Natural killer cell (primary cell): ENCODE measurements around the gene WDR86. TPM values are rescaled to one million over a fixed set of nuclear protein-coding genes. Genes with fewer than 3 reads are reported as not detected.
A peak's percentile ranks its signal among the peaks of the same experiment; 100 is the strongest.

ENCODE experiments used
- ATAC-seq, 3 donors: fragments of 150-1000 bp in 2 of 3; fragments of 200-7000 bp in 1 of 3; cut with Tn5 transposase; 1 replicate in 1 of 3; 2 replicates in 2 of 3; pipeline ENCODE4 v1.10.0; 2021; ENCODE audit warnings: mild to moderate bottlenecking in 2 of 3, moderate library complexity in 2 of 3
- DNase-seq, 2 donors: peaks; one replicate each; pipeline versions ENCODE4 v3.0.0 to v3.0.0-alpha.2; 2013 to 2021; ENCODE audit warnings: mixed read lengths in 1 of 2
- H3K27ac ChIP-seq: one replicate; pipeline ENCODE4 v1.5.1; 2013; ENCODE audit warnings: mild to moderate bottlenecking, low read length
- H3K27me3 ChIP-seq: one replicate; pipeline ENCODE4 v1.6.1; 2013; ENCODE audit warnings: low read length; ENCODE audit not compliant: control insufficient read depth, insufficient read depth
- H3K36me3 ChIP-seq: one replicate; pipeline ENCODE4 v1.6.1; 2013; ENCODE audit warnings: low read length; ENCODE audit not compliant: control insufficient read depth, insufficient read depth
- H3K4me1 ChIP-seq: one replicate; pipeline ENCODE4 v1.6.1; 2013; ENCODE audit warnings: low read length; ENCODE audit not compliant: control insufficient read depth, insufficient read depth
- H3K4me3 ChIP-seq: one replicate; pipeline ENCODE4 v1.5.1; 2013; ENCODE audit warnings: low read length
- H3K9me3 ChIP-seq: one replicate; pipeline ENCODE4 v1.6.1; 2013; ENCODE audit warnings: low read length; ENCODE audit not compliant: control insufficient read depth, insufficient read depth
- H3K27ac Mint-ChIP-seq, 2 donors: one replicate each; pipeline ENCODE4 v1.8.0; 2022; ENCODE audit warnings: mild to moderate bottlenecking in 2 of 2, mixed read lengths in 2 of 2, moderate library complexity in 1 of 2
- H3K27me3 Mint-ChIP-seq, 2 donors: one replicate each; pipeline ENCODE4 v1.8.0; 2022; ENCODE audit warnings: low read depth in 2 of 2, mixed read lengths in 2 of 2
- H3K36me3 Mint-ChIP-seq: one replicate; pipeline ENCODE4 v1.8.0; 2022; ENCODE audit warnings: mixed read lengths
- H3K4me1 Mint-ChIP-seq, 2 donors: one replicate each; pipeline ENCODE4 v1.8.0; 2022; ENCODE audit warnings: mixed read lengths in 2 of 2
- H3K4me3 Mint-ChIP-seq: one replicate; pipeline ENCODE4 v1.8.0; 2022; ENCODE audit warnings: mild to moderate bottlenecking, moderate library complexity, mixed read lengths
- H3K9me3 Mint-ChIP-seq, 2 donors: one replicate each; pipeline ENCODE4 v1.8.0; 2022; ENCODE audit warnings: mixed read lengths in 2 of 2
- CTCF ChIP-seq: fragments of 200-600 bp; IDR thresholded peaks from one replicate; pipeline ENCODE4 v1.8.0; 2022; ENCODE audit warnings: antibody characterized with exemption
- WGBS: methylation state at CpG from one replicate; pipeline ENCODE4 v1.1.7; 2013; ENCODE audit warnings: missing lambda C conversion rate; ENCODE audit not compliant: insufficient coverage; 5-methylcytosine and 5-hydroxymethylcytosine counted together
- intact Hi-C: fragments of 100-400 bp; cut with micrococcal nuclease; formaldehyde crosslinking; loops from one replicate; pipeline ENCODE4 v1.14.2; 2022
- total RNA-seq, 4 donors: library from RNA; stranded (reverse); fragments of 120-200 nt in 1 of 4; gene quantifications; one replicate each; pipeline versions ENCODE4 v1.2.3 to v1.2.4, GENCODE V29; 2013 to 2022

WDR86 gene
- total RNA-seq, 3 donors from 2014 or later (not counting 1 experiment from before 2014, with no cell fraction given) = 1.6 to 4.6 (median 2.1) TPM

- DNase-seq = peak in 1 of 2 donors; percentile 85
- WGBS = 10% methylated on average over 6 of the region's 6 CpGs
- Mint-ChIP-seq H3K9me3 (no peaks in the 10 kb centered on the region), H3K36me3 (peaks cover 15% of the 10 kb centered on the region), H3K27me3 (no peaks in the 10 kb centered on the region), H3K4me1 (peaks cover 29 to 34% of the 10 kb centered on the region in 2 donors), H3K4me3 (peak overlapping the region; percentile 81), H3K27ac (peak overlapping the region; percentile 98 to 100)
- intact Hi-C loops = loop anchor here (5.0 kb wide), 1 partner anchor 280 kb away; no protein-coding TSS in a partner anchor
- no peak for TF ChIP-seq CTCF
- peaks cover 47% of the 10 kb centered on the region for H3K36me3 ChIP-seq
- no peak overlapping the region for H3K4me3 ChIP-seq
- H3K27me3 ChIP-seq = no peaks in the 10 kb centered on the region
- peak overlapping the region; percentile 99 for H3K27ac ChIP-seq
- H3K9me3 ChIP-seq = no peaks in the 10 kb centered on the region
- peak; percentile 22 to 37 (median 25) for ATAC-seq
- H3K4me1 ChIP-seq = peaks cover 37% of the 10 kb centered on the region
Measured at GRCh38 chr7:151351967-151352366, 57.9 kb downstream of the WDR86 start.

GRCh38 chr7:151351027-151351426 is 58.8 kb downstream of the WDR86 start:
- intact Hi-C loops = loop anchor here (5.0 kb wide), 1 partner anchor 281 kb away; no protein-coding TSS in a partner anchor
- Mint-ChIP-seq H3K9me3 (no peaks in the 10 kb centered on the region), H3K4me3 (peak overlapping the region; percentile 81), H3K36me3 (peaks cover 13% of the 10 kb centered on the region), H3K4me1 (peaks cover 29 to 34% of the 10 kb centered on the region in 2 donors), H3K27me3 (no peaks in the 10 kb centered on the region), H3K27ac (peak overlapping the region; percentile 98 to 100)
- TF ChIP-seq CTCF = no peak
- ATAC-seq = no peak
- no peaks in the 10 kb centered on the region for H3K27me3 ChIP-seq
- peak overlapping the region; percentile 99 for H3K27ac ChIP-seq
- DNase-seq = peak in 1 of 2 donors; percentile 55
- H3K9me3 ChIP-seq = no peaks in the 10 kb centered on the region
- H3K4me3 ChIP-seq = no peak overlapping the region
- 71% methylated on average over 8 of the region's 8 CpGs for WGBS
- H3K36me3 ChIP-seq = peaks cover 51% of the 10 kb centered on the region
- H3K4me1 ChIP-seq = peaks cover 37% of the 10 kb centered on the region

GRCh38 chr7:151349507-151349853 is 60.4 kb downstream of the WDR86 start:
- H3K27me3 Mint-ChIP-seq = no peaks in the 10 kb centered on the region
- peaks cover 29 to 34% of the 10 kb centered on the region in 2 donors for H3K4me1 Mint-ChIP-seq
- Histone ChIP-seq H3K27ac (peak overlapping the region; percentile 99), H3K27me3 (no peaks in the 10 kb centered on the region), H3K9me3 (no peaks in the 10 kb centered on the region), H3K4me3 (peak overlapping the region; percentile 61), H3K4me1 (peaks cover 37% of the 10 kb centered on the region), H3K36me3 (peaks cover 54% of the 10 kb centered on the region)
- 28% methylated on average over 5 of the region's 5 CpGs for WGBS
- H3K27ac Mint-ChIP-seq = peak overlapping the region; percentile 98 to 100
- ATAC-seq (peak; percentile 26 to 41 (median 37)), DNase-seq (no peak)
- H3K36me3 Mint-ChIP-seq = peaks cover 12% of the 10 kb centered on the region
- no peaks in the 10 kb centered on the region for H3K9me3 Mint-ChIP-seq
- H3K4me3 Mint-ChIP-seq = peak overlapping the region; percentile 87
- no peak for TF ChIP-seq CTCF
- intact Hi-C loops = loop anchor here (10.0 kb wide), 1 partner anchor 165 kb away; the partner anchor contains the start of gene RHEB

- H3K4me3 ChIP-seq = no peak overlapping the region
- H3K4me1 ChIP-seq = peaks cover 37% of the 10 kb centered on the region
- no peaks in the 10 kb centered on the region for H3K9me3 Mint-ChIP-seq
- no peaks in the 10 kb centered on the region for H3K9me3 ChIP-seq
- no peak for TF ChIP-seq CTCF
- H3K27ac Mint-ChIP-seq = peak overlapping the region; percentile 98 to 100
- intact Hi-C loops = loop anchor here (10.0 kb wide), 1 partner anchor 166 kb away; the partner anchor contains the start of gene RHEB
- ATAC-seq (no peak), DNase-seq (no peak)
- peak overlapping the region; percentile 99 for H3K27ac ChIP-seq
- H3K27me3 ChIP-seq = no peaks in the 10 kb centered on the region
- H3K36me3 Mint-ChIP-seq = peaks cover 7% of the 10 kb centered on the region
- H3K4me1 Mint-ChIP-seq = peaks cover 29 to 34% of the 10 kb centered on the region in 2 donors
- H3K27me3 Mint-ChIP-seq = no peaks in the 10 kb centered on the region
- H3K4me3 Mint-ChIP-seq = peak overlapping the region; percentile 28
- H3K36me3 ChIP-seq = peaks cover 50% of the 10 kb centered on the region
- 21% methylated on average over 4 of the region's 4 CpGs for WGBS
Measured at GRCh38 chr7:151348970-151349369, 60.9 kb downstream of the WDR86 start.
